ENCODE measurements around the gene SMNDC1. TPM values are rescaled to one million over a fixed set of nuclear protein-coding genes. Genes with fewer than 3 reads are reported as not detected.
"Not testable (repeated sequence)": the region's sequence is repeated elsewhere in the genome, so short reads cannot be mapped to it uniquely, and the experiment has no call there.

SMNDC1 gene
- total and polyA plus RNA-seq, 2 experiments from 2014 or later: 13.5 to 24.9 TPM

GRCh38 chr10:110259317-110259716, 45.4 kb downstream of the SMNDC1 start:
- no peak for DNase-seq (ENCODE audit: low read depth in 1 of 2, low spot score in 1 of 2)
- no peaks in the 10 kb centered on the region for H3K27me3 ChIP-seq
- no peak for TF ChIP-seq CTCF (IDR thresholded peaks at IDR 0.05; ENCODE audit: low read depth, low read length)
- no peak overlapping the region for H3K27ac ChIP-seq
- no peak overlapping the region for H3K4me3 ChIP-seq
- H3K9me3 ChIP-seq (ENCODE audit: low read depth): no peaks in the 10 kb centered on the region
- peaks cover 16% of the 10 kb centered on the region for H3K4me1 ChIP-seq (ENCODE audit: low read depth)
- H3K36me3 ChIP-seq: peaks cover 3% of the 10 kb centered on the region

GRCh38 chr10:110258542-110258941, 46.2 kb downstream of the SMNDC1 start:
- no peak for TF ChIP-seq CTCF (IDR thresholded peaks at IDR 0.05; ENCODE audit: low read depth, low read length)
- Histone ChIP-seq H3K4me3 (no peak overlapping the region), H3K27ac (no peak overlapping the region), H3K36me3 (peaks cover 3% of the 10 kb centered on the region), H3K9me3 (ENCODE audit: low read depth) (no peaks in the 10 kb centered on the region), H3K27me3 (no peaks in the 10 kb centered on the region), H3K4me1 (ENCODE audit: low read depth) (peaks cover 14% of the 10 kb centered on the region)
- DNase-seq (ENCODE audit: low read depth in 1 of 2, low spot score in 1 of 2): no peak

DNA sequence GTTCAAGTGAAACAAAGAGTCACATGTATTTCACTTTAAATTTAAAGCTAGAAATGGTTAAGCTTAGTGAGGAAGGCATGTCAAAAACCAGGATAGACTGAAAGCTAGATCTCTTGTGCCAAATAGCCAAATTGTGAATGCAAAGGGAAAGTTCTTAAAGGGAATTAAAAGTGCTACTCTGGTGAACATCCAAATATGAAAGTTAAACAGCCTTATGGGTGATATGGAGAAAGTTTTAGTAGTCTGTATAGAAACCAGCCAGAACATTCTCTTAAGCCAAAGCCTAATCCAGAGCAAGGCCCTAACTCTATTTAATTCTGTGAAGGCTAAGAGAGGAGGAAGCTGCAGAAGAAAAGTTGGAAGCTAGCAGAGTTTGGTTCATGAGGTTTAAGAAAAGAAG, 50.3 kb downstream of the SMNDC1 start:
- Histone ChIP-seq H3K36me3 (peaks cover 3% of the 10 kb centered on the region), H3K27ac (no peak overlapping the region), H3K27me3 (no peaks in the 10 kb centered on the region), H3K9me3 (ENCODE audit: low read depth) (no peaks in the 10 kb centered on the region), H3K4me1 (ENCODE audit: low read depth) (peaks cover 7% of the 10 kb centered on the region), H3K4me3 (no peak overlapping the region)
- no peak for TF ChIP-seq CTCF (IDR thresholded peaks at IDR 0.05; ENCODE audit: low read depth, low read length)
- no peak for DNase-seq (ENCODE audit: low read depth in 1 of 2, low spot score in 1 of 2)

GRCh38 chr10:110252151-110252550, 52.6 kb downstream of the SMNDC1 start:
- H3K27me3 ChIP-seq: no peaks in the 10 kb centered on the region
- H3K36me3 ChIP-seq: peaks cover 3% of the 10 kb centered on the region
- no peak for TF ChIP-seq CTCF (IDR thresholded peaks at IDR 0.05; ENCODE audit: low read depth, low read length)
- no peak for DNase-seq (ENCODE audit: low read depth in 1 of 2, low spot score in 1 of 2)
- no peaks in the 10 kb centered on the region for H3K4me1 ChIP-seq (ENCODE audit: low read depth)
- no peak overlapping the region for H3K27ac ChIP-seq
- H3K9me3 ChIP-seq (ENCODE audit: low read depth): no peaks in the 10 kb centered on the region
- no peak overlapping the region for H3K4me3 ChIP-seq

GRCh38 chr10:110251392-110251791, 53.3 kb downstream of the SMNDC1 start:
- not testable (repeated sequence) for DNase-seq (ENCODE audit: low read depth in 1 of 2, low spot score in 1 of 2)

DNA sequence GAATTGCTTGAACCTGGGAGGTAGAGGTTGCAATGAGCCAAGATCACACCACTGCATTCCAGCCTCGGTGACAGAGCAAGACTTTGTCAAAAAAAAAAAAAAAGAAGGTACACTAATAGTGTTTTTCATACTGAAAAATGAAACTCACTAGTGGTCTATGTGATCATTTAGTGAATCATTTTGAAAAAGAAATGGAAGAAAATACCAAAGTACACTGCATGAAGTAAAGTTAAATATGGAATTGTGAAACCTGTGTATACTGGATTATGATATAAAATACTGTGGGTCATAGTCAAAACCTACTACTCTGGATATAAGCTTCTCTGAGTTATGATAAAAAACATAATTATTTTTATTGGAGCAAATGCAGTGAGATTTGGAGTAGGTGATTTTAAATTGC, 55.2 kb downstream of the SMNDC1 start:
- not testable (repeated sequence) for H3K4me3 ChIP-seq; H3K27me3 ChIP-seq; H3K9me3 ChIP-seq (ENCODE audit: low read depth); H3K4me1 ChIP-seq (ENCODE audit: low read depth); H3K27ac ChIP-seq; DNase-seq (ENCODE audit: low read depth in 1 of 2, low spot score in 1 of 2); H3K36me3 ChIP-seq

More at GRCh38 chr10:110251392-110251791, 53.3 kb downstream of the SMNDC1 start:
- H3K4me3 ChIP-seq; H3K27me3 ChIP-seq; H3K4me1 ChIP-seq (ENCODE audit: low read depth); H3K27ac ChIP-seq; H3K36me3 ChIP-seq; H3K9me3 ChIP-seq (ENCODE audit: low read depth): not testable (repeated sequence)

GRCh38 chr10:110247833-110248232, 56.9 kb downstream of the SMNDC1 start:
- not testable (repeated sequence) for H3K4me1 ChIP-seq (ENCODE audit: low read depth); H3K9me3 ChIP-seq (ENCODE audit: low read depth); H3K27me3 ChIP-seq; H3K27ac ChIP-seq; H3K36me3 ChIP-seq; H3K4me3 ChIP-seq; DNase-seq (ENCODE audit: low read depth in 1 of 2, low spot score in 1 of 2)
